ENCODE data around the gene LAMA3. TPM values are rescaled to one million over a fixed set of nuclear protein-coding genes. Genes with fewer than 3 reads are reported as not detected.

Gene LAMA3
- total and polyA plus RNA-seq, 10 of the 15 experiments (the other 5 are each of a cell fraction or from before 2014, with no cell fraction given): 0.37 to 6.5 (median 5.4) TPM

DNA sequence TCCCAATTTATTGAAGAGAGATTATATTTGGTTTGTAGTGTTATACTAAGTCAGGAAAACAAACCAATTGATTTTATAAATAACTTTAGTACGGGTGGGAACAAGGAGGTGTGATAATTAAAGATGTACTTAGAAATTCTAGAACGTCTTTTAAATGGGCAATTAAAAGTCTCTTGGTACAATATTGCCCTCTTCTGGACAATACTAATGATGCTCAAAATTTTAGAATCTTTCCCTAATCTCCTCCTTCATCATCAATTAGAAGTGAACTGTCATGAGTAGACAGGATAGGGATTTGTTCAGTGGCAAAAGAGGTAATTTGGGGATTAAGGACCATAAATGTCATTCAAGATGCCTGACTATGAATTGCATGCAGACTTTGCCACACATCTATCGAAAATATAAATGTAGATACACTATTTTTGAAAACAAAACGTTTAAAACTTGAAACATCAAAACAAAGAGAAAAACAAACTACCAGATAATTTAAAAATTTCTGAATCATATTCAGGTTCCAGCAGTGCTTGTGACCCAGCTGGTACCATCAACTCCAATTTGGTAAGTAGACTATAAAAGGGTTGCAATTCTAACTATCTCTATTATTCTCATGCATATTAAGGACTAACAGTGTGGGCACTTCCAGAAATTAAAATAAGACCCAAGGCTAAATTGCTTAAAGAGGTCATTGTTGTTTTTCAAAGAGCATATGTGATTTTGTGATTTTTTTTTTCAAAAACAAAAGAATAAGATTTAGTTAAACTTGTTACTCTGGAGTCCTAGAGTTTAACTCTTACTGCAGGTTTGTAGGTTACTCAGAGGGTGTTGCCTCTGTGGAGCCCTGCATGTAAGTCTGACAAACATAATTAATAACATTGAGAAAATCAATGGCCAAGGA, 123.5 kb downstream of the LAMA3 start:
- ATAC-seq (no peak), DNase-seq (ENCODE audit: low read depth, low spot score) (no peak), FAIRE-seq (no peak)
- no peaks in the 10 kb centered on the region for H3K36me3 ChIP-seq (ENCODE audit: control insufficient read depth in 2 of 2, insufficient read depth in 2 of 2, low read length in 1 of 2)
- intact Hi-C loops (cut with micrococcal nuclease; ENCODE audit: unreplicated experiment) (loop anchor here (1.0 to 5.0 kb wide), 6 partner anchors 106 to 315 kb away; partner anchors contain the start of gene TTC39C), in situ Hi-C loops (cut with MboI) (no loop called here)
- H3K4me1 ChIP-seq (ENCODE audit: control insufficient read depth, insufficient read depth, low read length): peaks cover 15% of the 10 kb centered on the region
- no peaks in the 10 kb centered on the region for H4K20me1 ChIP-seq (ENCODE audit: control insufficient read depth, insufficient read depth)
- ChIA-PET CTCF (interaction anchor here (0.9 to 6.3 kb wide), 11 partner anchors 13 to 302 kb away, joined by 3 to 56 read pairs (median 5); no protein-coding TSS in a partner anchor), RAD21 (ENCODE audit: unreplicated experiment) (interaction anchor here (1.3 to 3.3 kb wide), 4 partner anchors 109 to 296 kb away, joined by 3 to 19 read pairs (median 7); no protein-coding TSS in a partner anchor), POLR2A (interaction anchor here (0.7 to 2.5 kb wide), 2 partner anchors 92 to 192 kb away, joined by 6 to 8 read pairs; no protein-coding TSS in a partner anchor), SMC1A (ENCODE audit: uncharacterized antibody, unreplicated experiment) (interaction anchor here (0.7 to 2.7 kb wide), 11 partner anchors 27 to 314 kb away, joined by 3 to 12 read pairs (median 3); no protein-coding TSS in a partner anchor)
- 7% methylated on average over 4 of the region's 4 CpGs for WGBS (ENCODE audit: insufficient coverage, insufficient replicate concordance, low lambda C conversion rate, missing lambda C conversion rate)
- H3K27ac ChIP-seq (ENCODE audit: control insufficient read depth, insufficient read depth): no peak overlapping the region
- no peaks in the 10 kb centered on the region; a peak in 1 of 4 replicates for H3K27me3 ChIP-seq (replicated peaks in 1 of 2; ENCODE audit: control insufficient read depth in 2 of 2, insufficient read depth in 2 of 2, low read length in 1 of 2)
- H3K4me3 ChIP-seq: no peak overlapping the region
- H3K79me2 ChIP-seq (ENCODE audit: control insufficient read depth, insufficient read depth, low read length): no peaks in the 10 kb centered on the region
- H3K4me2 ChIP-seq (ENCODE audit: control insufficient read depth, insufficient read depth): no peak overlapping the region
- H3K9me3 ChIP-seq (replicated peaks; ENCODE audit: control insufficient read depth, insufficient read depth, low read length): no peaks in the 10 kb centered on the region
- no peak overlapping the region for H2AFZ ChIP-seq (ENCODE audit: control insufficient read depth, low read depth, low read length)
- no TSS peak for BruUV-seq (replicated peaks)
- H3K9ac ChIP-seq (ENCODE audit: control insufficient read depth, insufficient read depth, low read length): no peak overlapping the region
- TF ChIP-seq, protein P1, sequence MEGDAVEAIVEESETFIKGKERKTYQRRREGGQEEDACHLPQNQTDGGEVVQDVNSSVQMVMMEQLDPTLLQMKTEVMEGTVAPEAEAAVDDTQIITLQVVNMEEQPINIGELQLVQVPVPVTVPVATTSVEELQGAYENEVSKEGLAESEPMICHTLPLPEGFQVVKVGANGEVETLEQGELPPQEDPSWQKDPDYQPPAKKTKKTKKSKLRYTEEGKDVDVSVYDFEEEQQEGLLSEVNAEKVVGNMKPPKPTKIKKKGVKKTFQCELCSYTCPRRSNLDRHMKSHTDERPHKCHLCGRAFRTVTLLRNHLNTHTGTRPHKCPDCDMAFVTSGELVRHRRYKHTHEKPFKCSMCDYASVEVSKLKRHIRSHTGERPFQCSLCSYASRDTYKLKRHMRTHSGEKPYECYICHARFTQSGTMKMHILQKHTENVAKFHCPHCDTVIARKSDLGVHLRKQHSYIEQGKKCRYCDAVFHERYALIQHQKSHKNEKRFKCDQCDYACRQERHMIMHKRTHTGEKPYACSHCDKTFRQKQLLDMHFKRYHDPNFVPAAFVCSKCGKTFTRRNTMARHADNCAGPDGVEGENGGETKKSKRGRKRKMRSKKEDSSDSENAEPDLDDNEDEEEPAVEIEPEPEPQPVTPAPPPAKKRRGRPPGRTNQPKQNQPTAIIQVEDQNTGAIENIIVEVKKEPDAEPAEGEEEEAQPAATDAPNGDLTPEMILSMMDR (IDR thresholded peaks at IDR 0.05 in 2 of 3, conservative IDR thresholded peaks at IDR 0.05 in 1 of 3; ENCODE audit: control insufficient read depth in 2 of 3, extremely low read depth in 1 of 3, insufficient read depth in 1 of 3, low read depth in 3 of 3, low read length in 3 of 3): peak; percentile 30 to 53 (median 38); a peak in 3 of 6 replicates
- no peak for TF ChIP-seq ZNF207 (IDR thresholded peaks at IDR 0.05; ENCODE audit: borderline replicate concordance)
- TF ChIP-seq, protein P2, sequence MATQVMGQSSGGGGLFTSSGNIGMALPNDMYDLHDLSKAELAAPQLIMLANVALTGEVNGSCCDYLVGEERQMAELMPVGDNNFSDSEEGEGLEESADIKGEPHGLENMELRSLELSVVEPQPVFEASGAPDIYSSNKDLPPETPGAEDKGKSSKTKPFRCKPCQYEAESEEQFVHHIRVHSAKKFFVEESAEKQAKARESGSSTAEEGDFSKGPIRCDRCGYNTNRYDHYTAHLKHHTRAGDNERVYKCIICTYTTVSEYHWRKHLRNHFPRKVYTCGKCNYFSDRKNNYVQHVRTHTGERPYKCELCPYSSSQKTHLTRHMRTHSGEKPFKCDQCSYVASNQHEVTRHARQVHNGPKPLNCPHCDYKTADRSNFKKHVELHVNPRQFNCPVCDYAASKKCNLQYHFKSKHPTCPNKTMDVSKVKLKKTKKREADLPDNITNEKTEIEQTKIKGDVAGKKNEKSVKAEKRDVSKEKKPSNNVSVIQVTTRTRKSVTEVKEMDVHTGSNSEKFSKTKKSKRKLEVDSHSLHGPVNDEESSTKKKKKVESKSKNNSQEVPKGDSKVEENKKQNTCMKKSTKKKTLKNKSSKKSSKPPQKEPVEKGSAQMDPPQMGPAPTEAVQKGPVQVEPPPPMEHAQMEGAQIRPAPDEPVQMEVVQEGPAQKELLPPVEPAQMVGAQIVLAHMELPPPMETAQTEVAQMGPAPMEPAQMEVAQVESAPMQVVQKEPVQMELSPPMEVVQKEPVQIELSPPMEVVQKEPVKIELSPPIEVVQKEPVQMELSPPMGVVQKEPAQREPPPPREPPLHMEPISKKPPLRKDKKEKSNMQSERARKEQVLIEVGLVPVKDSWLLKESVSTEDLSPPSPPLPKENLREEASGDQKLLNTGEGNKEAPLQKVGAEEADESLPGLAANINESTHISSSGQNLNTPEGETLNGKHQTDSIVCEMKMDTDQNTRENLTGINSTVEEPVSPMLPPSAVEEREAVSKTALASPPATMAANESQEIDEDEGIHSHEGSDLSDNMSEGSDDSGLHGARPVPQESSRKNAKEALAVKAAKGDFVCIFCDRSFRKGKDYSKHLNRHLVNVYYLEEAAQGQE (IDR thresholded peaks at IDR 0.05; ENCODE audit: low read depth, low read length): no peak
- no peak for TF ChIP-seq FOS (IDR thresholded peaks at IDR 0.05; ENCODE audit: borderline replicate concordance, extremely low read depth, insufficient read length)
- no peak for TF ChIP-seq CBFB (IDR thresholded peaks at IDR 0.05; ENCODE audit: low read depth)
- no peak for TF ChIP-seq BMI1 (IDR thresholded peaks at IDR 0.05; ENCODE audit: borderline replicate concordance)
- TF ChIP-seq MYC (IDR thresholded peaks at IDR 0.05; ENCODE audit: insufficient read depth, insufficient read length, insufficient replicate concordance, low read length, severe bottlenecking): no peak
- no peak for TF ChIP-seq CBX5 (IDR thresholded peaks at IDR 0.05; ENCODE audit: low read depth)
- TF ChIP-seq RUNX3 (IDR thresholded peaks at IDR 0.05; ENCODE audit: low read length): no peak
- peak; percentile 17; the same call in 1 of the 2 replicates for TF ChIP-seq ZNF24 (IDR thresholded peaks at IDR 0.05)
- TF ChIP-seq, protein P3, sequence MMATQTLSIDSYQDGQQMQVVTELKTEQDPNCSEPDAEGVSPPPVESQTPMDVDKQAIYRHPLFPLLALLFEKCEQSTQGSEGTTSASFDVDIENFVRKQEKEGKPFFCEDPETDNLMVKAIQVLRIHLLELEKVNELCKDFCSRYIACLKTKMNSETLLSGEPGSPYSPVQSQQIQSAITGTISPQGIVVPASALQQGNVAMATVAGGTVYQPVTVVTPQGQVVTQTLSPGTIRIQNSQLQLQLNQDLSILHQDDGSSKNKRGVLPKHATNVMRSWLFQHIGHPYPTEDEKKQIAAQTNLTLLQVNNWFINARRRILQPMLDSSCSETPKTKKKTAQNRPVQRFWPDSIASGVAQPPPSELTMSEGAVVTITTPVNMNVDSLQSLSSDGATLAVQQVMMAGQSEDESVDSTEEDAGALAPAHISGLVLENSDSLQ (IDR thresholded peaks at IDR 0.05): no peak
- no peak for TF ChIP-seq POLR2AphosphoS2 (IDR thresholded peaks at IDR 0.05; ENCODE audit: low read depth, low read length)
- TF ChIP-seq JUND (IDR thresholded peaks at IDR 0.05; ENCODE audit: low read depth, low read length): no peak

Measured in GM12878 (cell line).